ENCODE measurements around the gene SYCE1.

DNA sequence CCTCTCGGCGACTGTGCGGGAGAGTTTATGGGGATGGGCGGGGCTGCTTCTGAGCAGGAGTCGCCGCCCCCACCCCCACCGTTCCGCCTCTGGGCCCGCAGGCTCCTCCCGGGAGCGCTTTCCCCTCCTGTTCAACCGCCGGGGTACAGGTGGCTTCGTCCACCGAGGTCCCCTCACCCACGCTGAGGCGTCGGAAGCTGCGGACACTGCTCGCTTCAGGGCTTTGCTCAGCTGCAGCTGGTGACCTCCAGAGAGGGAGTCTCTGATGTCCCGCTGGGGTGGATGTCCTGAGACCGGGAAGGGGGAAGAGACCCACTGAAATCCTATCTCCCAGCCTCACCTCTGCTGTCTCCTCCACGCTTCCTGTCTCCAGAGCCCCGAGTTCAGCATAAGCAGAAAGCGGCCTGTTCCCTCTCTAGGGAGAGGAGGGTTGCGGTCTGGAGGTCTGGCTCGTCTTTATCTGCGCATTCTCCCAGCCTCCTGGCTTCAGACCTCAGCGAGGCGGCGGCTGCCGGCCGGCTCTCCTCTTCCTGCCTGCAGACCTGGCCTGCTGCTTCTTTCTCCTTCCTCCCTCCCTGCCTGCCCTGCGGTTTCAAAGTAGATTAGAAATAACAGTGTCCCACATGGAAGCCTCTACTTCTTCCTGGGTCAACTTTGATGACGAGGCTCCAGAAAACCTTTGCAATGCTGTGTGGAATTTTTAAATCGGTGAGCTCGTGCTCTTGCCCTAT, 36.4 kb downstream of the SYCE1 start:
- TF ChIP-seq POLR2A (IDR thresholded peaks at IDR 0.05; ENCODE audit: low read depth, low read length) (no peak), POLR2AphosphoS5 (IDR thresholded peaks at IDR 0.05; ENCODE audit: low read depth, low read length) (no peak)
